ENCODE data around the gene DYNAP.

Gene DYNAP

GRCh38 chr18:54604211-54604610, 13.2 kb downstream of the DYNAP start:
- Histone ChIP-seq H3K4me3 (ENCODE audit: low read depth, low read length) (no peak overlapping the region), H3K9me3 (ENCODE audit: severe bottlenecking) (no peaks in the 10 kb centered on the region), H3K36me3 (no peaks in the 10 kb centered on the region), H3K27me3 (ENCODE audit: insufficient read depth, low read depth, severe bottlenecking) (peaks cover 79% of the 10 kb centered on the region), H3K27ac (no peak overlapping the region)
- DNase-seq = no peak
- TF ChIP-seq CTCF (IDR thresholded peaks at IDR 0.05; ENCODE audit: low read depth, low read length) = no peak

GRCh38 chr18:54606835-54607212, 15.8 kb downstream of the DYNAP start:
- Histone ChIP-seq H3K4me3 (ENCODE audit: low read depth, low read length) (no peak overlapping the region), H3K27me3 (ENCODE audit: insufficient read depth, low read depth, severe bottlenecking) (peaks cover 93% of the 10 kb centered on the region), H3K9me3 (ENCODE audit: severe bottlenecking) (no peaks in the 10 kb centered on the region), H3K36me3 (no peaks in the 10 kb centered on the region), H3K27ac (no peak overlapping the region)
- TF ChIP-seq CTCF (IDR thresholded peaks at IDR 0.05; ENCODE audit: low read depth, low read length) = no peak
- DNase-seq = no peak

GRCh38 chr18:54607213-54608027, 16.4 kb downstream of the DYNAP start:
- no peak for DNase-seq
- no peak for TF ChIP-seq CTCF (IDR thresholded peaks at IDR 0.05; ENCODE audit: low read depth, low read length)
- no peak overlapping the region for H3K4me3 ChIP-seq (ENCODE audit: low read depth, low read length)
- no peak overlapping the region for H3K27ac ChIP-seq
- H3K27me3 ChIP-seq (ENCODE audit: insufficient read depth, low read depth, severe bottlenecking) = peaks cover 93% of the 10 kb centered on the region
- no peaks in the 10 kb centered on the region for H3K9me3 ChIP-seq (ENCODE audit: severe bottlenecking)
- H3K36me3 ChIP-seq = no peaks in the 10 kb centered on the region

GRCh38 chr18:54608028-54608642, 17.1 kb downstream of the DYNAP start:
- no peaks in the 10 kb centered on the region for H3K36me3 ChIP-seq
- H3K9me3 ChIP-seq (ENCODE audit: severe bottlenecking) = no peaks in the 10 kb centered on the region
- H3K27ac ChIP-seq = no peak overlapping the region
- DNase-seq = no peak
- no peak overlapping the region for H3K4me3 ChIP-seq (ENCODE audit: low read depth, low read length)
- TF ChIP-seq CTCF (IDR thresholded peaks at IDR 0.05; ENCODE audit: low read depth, low read length) = no peak
- H3K27me3 ChIP-seq (ENCODE audit: insufficient read depth, low read depth, severe bottlenecking) = peaks cover 91% of the 10 kb centered on the region

GRCh38 chr18:54611816-54612215, 20.8 kb downstream of the DYNAP start:
- Histone ChIP-seq H3K9me3 (ENCODE audit: severe bottlenecking) (no peaks in the 10 kb centered on the region), H3K4me3 (ENCODE audit: low read depth, low read length) (no peak overlapping the region), H3K27me3 (ENCODE audit: insufficient read depth, low read depth, severe bottlenecking) (peaks cover 69% of the 10 kb centered on the region), H3K36me3 (no peaks in the 10 kb centered on the region), H3K27ac (no peak overlapping the region)
- TF ChIP-seq CTCF (IDR thresholded peaks at IDR 0.05; ENCODE audit: low read depth, low read length) = no peak
- DNase-seq = no peak

All from WERI-Rb-1 (cell line).